Ascending aorta (tissue), 2 donors: ENCODE measurements around the gene SMARCC2. TPM values are rescaled to one million over a fixed set of nuclear protein-coding genes. Genes with fewer than 3 reads are reported as not detected.

ENCODE experiments used
- DNase-seq, 2 donors: peaks; one replicate each; pipeline ENCODE4 v3.0.0-alpha.2; 2019; ENCODE audit warnings: low spot score in 2 of 2
- H3K27ac ChIP-seq, 2 donors: fragments of 200-600 bp; sonication (generic); one replicate each; pipeline ENCODE4 v1.5.1; 2016 to 2017; ENCODE audit warnings: mild to moderate bottlenecking in 1 of 2
- H3K27me3 ChIP-seq: fragments of 200-600 bp; sonication (generic); one replicate; pipeline ENCODE4 v1.5.1; 2017
- H3K36me3 ChIP-seq, 2 donors: fragments of 200-600 bp; sonication (generic); one replicate each; pipeline ENCODE4 v1.5.1; 2016
- H3K4me1 ChIP-seq, 2 donors: fragments of 200-600 bp; sonication (generic); one replicate each; pipeline ENCODE4 v1.5.1; 2016 to 2017; ENCODE audit warnings: mild to moderate bottlenecking in 1 of 2
- H3K4me3 ChIP-seq, 2 donors: fragments of 200-600 bp; sonication (generic); one replicate each; pipeline ENCODE4 v1.5.1; 2016 to 2017; ENCODE audit warnings: mild to moderate bottlenecking in 1 of 2
- H3K9me3 ChIP-seq, 2 donors: fragments of 200-600 bp; sonication (generic); one replicate each; pipeline ENCODE4 v1.5.1; 2016
- CTCF ChIP-seq, 3 experiments: fragments of 200-600 bp in 2 of 3; fragments of 450-650 bp in 1 of 3; sonication (generic) in 2 of 3; IDR thresholded peaks; one replicate each; pipeline ENCODE4 v1.5.1; 2016 to 2019; ENCODE audit warnings: antibody characterized with exemption in 3 of 3, mild to moderate bottlenecking in 1 of 3, moderate library complexity in 1 of 3
- intact Hi-C: fragments of 100-400 bp; cut with DNase I; formaldehyde crosslinking; loops from one replicate; pipeline ENCODE4 v1.15.1; 2023
- total RNA-seq: library from RNA; depleted of rRNA; stranded (reverse); fragments of >200 nt; gene quantifications from one replicate; pipeline ENCODE4 v1.1.0, GENCODE V29; 2016

SMARCC2 gene
- total RNA-seq, 1 donor from 2014 or later = 53.9 TPM

DNA sequence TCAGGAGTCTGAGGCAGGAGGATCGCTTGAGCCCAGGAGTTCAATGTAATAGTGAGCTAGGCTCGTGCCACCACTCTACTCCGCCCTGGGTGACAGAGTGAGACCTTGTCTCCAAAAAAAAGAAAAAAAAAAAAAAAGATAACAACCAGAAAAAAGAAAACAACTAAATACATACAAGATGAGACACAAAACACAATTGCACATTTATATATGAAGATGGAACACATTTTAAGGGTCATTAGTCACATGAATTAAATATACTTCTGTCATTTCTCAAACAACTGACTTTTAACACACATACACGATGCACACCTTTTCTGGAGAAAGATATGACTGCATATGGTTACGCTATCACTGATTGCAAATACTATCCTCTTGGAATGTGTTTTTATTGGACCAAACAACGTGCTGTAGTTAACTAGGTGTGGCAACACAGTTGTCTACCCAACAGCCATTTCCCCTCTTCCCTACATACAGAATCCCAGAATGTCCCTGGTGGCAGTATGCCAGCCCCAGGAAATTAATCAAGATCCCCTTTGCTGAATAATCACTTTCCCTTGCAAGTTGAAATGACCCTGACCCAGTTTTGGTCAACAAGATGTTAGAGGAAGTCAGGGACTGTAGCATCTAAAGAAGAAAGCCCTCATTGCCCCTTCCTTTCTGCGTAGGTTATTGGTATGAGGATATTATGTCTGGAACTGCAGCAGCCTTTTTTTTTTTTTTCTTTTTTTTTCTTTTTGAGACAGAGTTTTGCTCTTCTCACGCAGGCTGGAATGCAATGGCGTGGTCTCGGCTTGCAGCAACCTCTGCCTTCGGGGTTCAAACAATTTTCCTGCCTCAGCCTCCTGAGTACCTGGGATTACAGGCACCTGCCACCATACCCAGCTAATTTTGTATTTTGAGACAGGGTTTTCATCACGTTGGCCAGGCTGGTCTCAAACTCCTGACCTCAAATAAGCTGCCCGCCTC lies 42.5 kb downstream of the SMARCC2 start:
- H3K27me3 ChIP-seq = no peaks in the 10 kb centered on the region
- intact Hi-C loops = no loop called here
- no peak for TF ChIP-seq CTCF (IDR thresholded peaks at IDR 0.05)
- H3K4me1 ChIP-seq = peaks cover 0 to 12% of the 10 kb centered on the region in 2 donors
- peak overlapping the region; percentile 37 to 65 for H3K27ac ChIP-seq
- no peaks in the 10 kb centered on the region for H3K9me3 ChIP-seq
- H3K36me3 ChIP-seq = peaks cover 29 to 37% of the 10 kb centered on the region in 2 donors
- no peak for DNase-seq
- no peak overlapping the region for H3K4me3 ChIP-seq

- H3K36me3 ChIP-seq = peaks cover 43 to 53% of the 10 kb centered on the region in 2 donors
- intact Hi-C loops = no loop called here
Observed at GRCh38 chr12:56145217-56145616, 44.1 kb downstream of the SMARCC2 start.

DNA sequence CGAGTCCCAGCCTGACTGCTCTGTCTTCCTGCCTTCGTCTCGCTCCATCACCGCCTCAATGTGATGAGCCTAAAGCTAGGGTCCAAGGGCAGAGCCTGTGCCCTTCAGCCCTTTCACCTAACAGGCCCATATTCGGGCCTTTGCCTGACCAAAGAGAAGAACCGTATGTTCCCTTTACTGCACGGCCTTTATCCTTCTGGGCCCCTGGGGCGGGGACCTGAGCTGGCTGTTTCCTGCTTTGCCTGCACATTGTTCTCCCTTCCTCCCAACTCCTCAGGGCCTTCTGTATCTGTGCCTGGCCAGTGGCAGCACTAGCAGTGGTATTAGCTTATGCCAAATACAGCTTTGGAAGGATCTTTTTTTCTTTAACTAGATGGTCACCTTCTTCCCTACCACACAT lies 45.4 kb downstream of the SMARCC2 start:
- DNase-seq = no peak
- no peak overlapping the region for H3K4me3 ChIP-seq
- H3K9me3 ChIP-seq = no peaks in the 10 kb centered on the region
- intact Hi-C loops = no loop called here
- H3K36me3 ChIP-seq = peaks cover 54 to 67% of the 10 kb centered on the region in 2 donors
- no peaks in the 10 kb centered on the region for H3K27me3 ChIP-seq
- peak overlapping the region in 1 of 2 donors; percentile 1 for H3K27ac ChIP-seq
- peaks cover 0 to 6% of the 10 kb centered on the region in 2 donors for H3K4me1 ChIP-seq
- TF ChIP-seq CTCF (IDR thresholded peaks at IDR 0.05) = no peak

More at GRCh38 chr12:56145217-56145616, 44.1 kb downstream of the SMARCC2 start:
- no peaks in the 10 kb centered on the region for H3K9me3 ChIP-seq
- H3K27ac ChIP-seq = no peak overlapping the region
- no peak for DNase-seq
- no peak for TF ChIP-seq CTCF (IDR thresholded peaks at IDR 0.05)
- peaks cover 0 to 6% of the 10 kb centered on the region in 2 donors for H3K4me1 ChIP-seq
- H3K27me3 ChIP-seq = no peaks in the 10 kb centered on the region
- no peak overlapping the region for H3K4me3 ChIP-seq

- Histone ChIP-seq H3K4me1 (peaks cover 0 to 6% of the 10 kb centered on the region in 2 donors), H3K36me3 (peaks cover 60 to 73% of the 10 kb centered on the region in 2 donors), H3K9me3 (no peaks in the 10 kb centered on the region), H3K27ac (peak overlapping the region in 1 of 2 donors; percentile 1), H3K4me3 (no peak overlapping the region), H3K27me3 (no peaks in the 10 kb centered on the region)
- no peak for TF ChIP-seq CTCF (IDR thresholded peaks at IDR 0.05)
- no peak for DNase-seq
- intact Hi-C loops = no loop called here
Observed at GRCh38 chr12:56143217-56143616, 46.1 kb downstream of the SMARCC2 start.

DNA sequence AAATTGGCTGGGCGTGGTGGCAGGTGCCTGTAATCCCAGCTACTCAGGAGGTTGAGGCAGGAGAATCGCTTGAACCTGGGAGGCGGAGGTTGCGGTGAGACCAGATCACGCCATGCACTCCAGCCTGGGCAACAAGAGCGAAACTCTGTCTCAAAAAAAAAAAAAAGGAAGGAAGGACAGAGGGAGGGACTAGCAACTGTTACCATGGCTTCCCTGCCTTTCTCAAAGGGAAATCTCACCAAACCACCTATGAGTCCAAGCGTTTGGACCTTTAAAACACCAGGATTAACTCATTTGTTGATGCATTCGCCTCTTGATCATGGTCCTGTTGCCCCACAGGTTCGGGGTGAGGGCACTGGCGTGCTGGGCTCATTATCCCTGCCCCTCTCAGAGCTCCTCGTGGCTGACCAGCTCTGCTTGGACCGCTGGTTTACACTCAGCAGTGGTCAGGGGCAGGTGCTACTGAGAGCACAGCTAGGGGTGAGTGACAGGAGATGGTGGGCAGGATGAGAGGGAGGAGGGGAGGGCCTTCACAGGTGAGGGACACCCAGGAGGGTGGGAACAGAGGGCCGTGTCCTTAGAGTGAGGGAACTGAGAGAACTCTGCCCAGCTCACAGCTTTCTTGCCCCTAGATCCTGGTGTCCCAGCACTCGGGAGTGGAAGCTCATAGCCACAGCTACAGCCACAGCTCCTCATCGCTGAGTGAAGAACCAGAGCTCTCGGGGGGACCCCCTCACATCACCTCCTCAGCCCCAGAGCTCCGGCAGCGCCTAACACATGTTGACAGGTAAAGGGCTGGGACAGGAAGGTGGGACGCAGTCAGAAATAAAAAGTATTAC lies 47.1 kb downstream of the SMARCC2 start:
- Histone ChIP-seq H3K27me3 (no peaks in the 10 kb centered on the region), H3K36me3 (peaks cover 70 to 84% of the 10 kb centered on the region in 2 donors), H3K4me1 (peaks cover 0 to 5% of the 10 kb centered on the region in 2 donors), H3K9me3 (no peaks in the 10 kb centered on the region), H3K4me3 (no peak overlapping the region), H3K27ac (no peak overlapping the region)
- no peak for TF ChIP-seq CTCF (IDR thresholded peaks at IDR 0.05)
- DNase-seq = no peak
- intact Hi-C loops = no loop called here
